ENCODE measurements around the gene GPT2. TPM values are rescaled to one million over a fixed set of nuclear protein-coding genes. Genes with fewer than 3 reads are reported as not detected.

Gene GPT2
- total RNA-seq, 2 experiments from 2014 or later = 0.47 TPM; not detected in 1

- TF ChIP-seq, protein P1, sequence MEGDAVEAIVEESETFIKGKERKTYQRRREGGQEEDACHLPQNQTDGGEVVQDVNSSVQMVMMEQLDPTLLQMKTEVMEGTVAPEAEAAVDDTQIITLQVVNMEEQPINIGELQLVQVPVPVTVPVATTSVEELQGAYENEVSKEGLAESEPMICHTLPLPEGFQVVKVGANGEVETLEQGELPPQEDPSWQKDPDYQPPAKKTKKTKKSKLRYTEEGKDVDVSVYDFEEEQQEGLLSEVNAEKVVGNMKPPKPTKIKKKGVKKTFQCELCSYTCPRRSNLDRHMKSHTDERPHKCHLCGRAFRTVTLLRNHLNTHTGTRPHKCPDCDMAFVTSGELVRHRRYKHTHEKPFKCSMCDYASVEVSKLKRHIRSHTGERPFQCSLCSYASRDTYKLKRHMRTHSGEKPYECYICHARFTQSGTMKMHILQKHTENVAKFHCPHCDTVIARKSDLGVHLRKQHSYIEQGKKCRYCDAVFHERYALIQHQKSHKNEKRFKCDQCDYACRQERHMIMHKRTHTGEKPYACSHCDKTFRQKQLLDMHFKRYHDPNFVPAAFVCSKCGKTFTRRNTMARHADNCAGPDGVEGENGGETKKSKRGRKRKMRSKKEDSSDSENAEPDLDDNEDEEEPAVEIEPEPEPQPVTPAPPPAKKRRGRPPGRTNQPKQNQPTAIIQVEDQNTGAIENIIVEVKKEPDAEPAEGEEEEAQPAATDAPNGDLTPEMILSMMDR (IDR thresholded peaks at IDR 0.05) = no peak
- Mint-ChIP-seq H3K4me1 (ENCODE audit: low read depth) (peaks cover 4% of the 10 kb centered on the region), H3K36me3 (ENCODE audit: low read depth) (peaks cover 54% of the 10 kb centered on the region), H3K4me3 (no peak overlapping the region), H3K9me3 (no peaks in the 10 kb centered on the region), H3K27me3 (no peaks in the 10 kb centered on the region), H3K27ac (no peak overlapping the region)
- intact Hi-C loops (cut with DNase I, micrococcal nuclease) = no loop called here
- Histone ChIP-seq H3K27me3 (ENCODE audit: control insufficient read depth in 1 of 2, insufficient read depth in 2 of 2, low read length in 2 of 2) (no peaks in the 10 kb centered on the region), H3K27ac (ENCODE audit: low read depth in 1 of 2, low read length in 2 of 2) (no peak overlapping the region), H3K9me3 (ENCODE audit: control insufficient read depth in 1 of 2, insufficient read depth in 1 of 2, low read length in 2 of 2) (no peaks in the 10 kb centered on the region), H3K36me3 (ENCODE audit: insufficient read depth, low read length) (peaks cover 52% of the 10 kb centered on the region), H3K4me3 (ENCODE audit: low read length) (no peak overlapping the region), H3K4me1 (ENCODE audit: insufficient read depth, low read length) (no peaks in the 10 kb centered on the region)
- DNase-seq (no peak), ATAC-seq (ENCODE audit: poor library complexity) (no peak)
- ChIA-PET POLR2A (no interaction called here), CTCF (no interaction called here)
These were observed 70.4 kb downstream of the GPT2 start for GRCh38 chr16:46954562-46954961.

GRCh38 chr16:46961373-46962353 is 77.5 kb downstream of the GPT2 start:
- Mint-ChIP-seq H3K36me3 (ENCODE audit: low read depth) (peaks cover 93% of the 10 kb centered on the region), H3K4me3 (no peak overlapping the region), H3K27ac (peak overlapping the region; percentile 88), H3K4me1 (ENCODE audit: low read depth) (peaks cover 33% of the 10 kb centered on the region), H3K9me3 (no peaks in the 10 kb centered on the region), H3K27me3 (no peaks in the 10 kb centered on the region)
- Histone ChIP-seq H3K36me3 (ENCODE audit: insufficient read depth, low read length) (peaks cover 93% of the 10 kb centered on the region), H3K4me3 (ENCODE audit: low read length) (no peak overlapping the region), H3K9me3 (ENCODE audit: control insufficient read depth in 1 of 2, insufficient read depth in 1 of 2, low read length in 2 of 2) (no peaks in the 10 kb centered on the region), H3K4me1 (ENCODE audit: insufficient read depth, low read length) (peaks cover 5% of the 10 kb centered on the region), H3K27me3 (ENCODE audit: control insufficient read depth in 1 of 2, insufficient read depth in 2 of 2, low read length in 2 of 2) (no peaks in the 10 kb centered on the region), H3K27ac (ENCODE audit: low read depth in 1 of 2, low read length in 2 of 2) (no peak overlapping the region)
- CTCF ChIA-PET = interaction anchor here (1.3 kb wide), 2 partner anchors 9 to 14 kb away, joined by 3 to 4 read pairs; no protein-coding TSS in a partner anchor
- DNase-seq = peak in 3 of 14 experiments; percentile 43 to 58 (median 48)
- peak; percentile 84 for ATAC-seq (ENCODE audit: poor library complexity)
- POLR2A ChIA-PET = interaction anchor here (0.7 to 4.0 kb wide), 5 partner anchors 11 to 181 kb away, joined by 3 to 21 read pairs (median 3); partner anchors contain the start of gene DNAJA2
- intact Hi-C loops (cut with DNase I, micrococcal nuclease) = no loop called here
- TF ChIP-seq, protein P1 (IDR thresholded peaks at IDR 0.05) = no peak

GRCh38 chr16:46962629-46963028 is 78.5 kb downstream of the GPT2 start:
- H3K27ac Mint-ChIP-seq = peak overlapping the region; percentile 88
- DNase-seq (no peak), ATAC-seq (ENCODE audit: poor library complexity) (no peak)
- TF ChIP-seq, protein P1 (IDR thresholded peaks at IDR 0.05) = no peak
- peaks cover 93% of the 10 kb centered on the region for H3K36me3 Mint-ChIP-seq (ENCODE audit: low read depth)
- H3K9me3 Mint-ChIP-seq = no peaks in the 10 kb centered on the region
- Histone ChIP-seq H3K4me3 (ENCODE audit: low read length) (no peak overlapping the region), H3K4me1 (ENCODE audit: insufficient read depth, low read length) (peaks cover 5% of the 10 kb centered on the region), H3K27me3 (ENCODE audit: control insufficient read depth in 1 of 2, insufficient read depth in 2 of 2, low read length in 2 of 2) (no peaks in the 10 kb centered on the region), H3K9me3 (ENCODE audit: control insufficient read depth in 1 of 2, insufficient read depth in 1 of 2, low read length in 2 of 2) (no peaks in the 10 kb centered on the region), H3K36me3 (ENCODE audit: insufficient read depth, low read length) (peaks cover 93% of the 10 kb centered on the region), H3K27ac (ENCODE audit: low read depth in 1 of 2, low read length in 2 of 2) (no peak overlapping the region)
- no peaks in the 10 kb centered on the region for H3K27me3 Mint-ChIP-seq
- intact Hi-C loops (cut with DNase I, micrococcal nuclease) = no loop called here
- ChIA-PET POLR2A (interaction anchor here (1.1 to 4.0 kb wide), 3 partner anchors 10 to 180 kb away, joined by 3 to 21 read pairs (median 4); partner anchors contain the start of gene DNAJA2), CTCF (interaction anchor here (1.3 to 1.4 kb wide), 3 partner anchors 8 to 75 kb away, joined by 3 to 4 read pairs (median 3); no protein-coding TSS in a partner anchor)
- peaks cover 40% of the 10 kb centered on the region for H3K4me1 Mint-ChIP-seq (ENCODE audit: low read depth)
- no peak overlapping the region for H3K4me3 Mint-ChIP-seq
